GM23248 (cell line): Measurements from ENCODE around the gene JMJD1C.

Source experiments
- EZH2 ChIP-seq: fragments of 200-600 bp; sonication (generic); IDR thresholded peaks from 2 replicates; pipeline ENCODE4 v1.6.1; 2018; ENCODE audit warnings: antibody characterized with exemption, mild to moderate bottlenecking; ENCODE audit not compliant: insufficient read depth, poor library complexity, severe bottlenecking
- EZH2phosphoT487 ChIP-seq: fragments of 200-600 bp; sonication (generic); IDR thresholded peaks from 2 replicates; pipeline ENCODE4 v1.6.1; 2018; ENCODE audit warnings: antibody characterized with exemption, moderate library complexity, mild to moderate bottlenecking, low read depth; ENCODE audit not compliant: insufficient read depth

GRCh38 chr10:63171255-63171855 is 294.4 kb downstream of the JMJD1C start:
- TF ChIP-seq EZH2 (no peak), EZH2phosphoT487 (no peak)
